Measurements from ENCODE around the gene SEBOX. TPM values are rescaled to one million over a fixed set of nuclear protein-coding genes. Genes with fewer than 3 reads are reported as not detected.

SEBOX gene
- total and polyA plus RNA-seq, 2 of the 8 experiments (the other 6 are each of a cell fraction or from before 2014, with no cell fraction given) = not detected

DNA sequence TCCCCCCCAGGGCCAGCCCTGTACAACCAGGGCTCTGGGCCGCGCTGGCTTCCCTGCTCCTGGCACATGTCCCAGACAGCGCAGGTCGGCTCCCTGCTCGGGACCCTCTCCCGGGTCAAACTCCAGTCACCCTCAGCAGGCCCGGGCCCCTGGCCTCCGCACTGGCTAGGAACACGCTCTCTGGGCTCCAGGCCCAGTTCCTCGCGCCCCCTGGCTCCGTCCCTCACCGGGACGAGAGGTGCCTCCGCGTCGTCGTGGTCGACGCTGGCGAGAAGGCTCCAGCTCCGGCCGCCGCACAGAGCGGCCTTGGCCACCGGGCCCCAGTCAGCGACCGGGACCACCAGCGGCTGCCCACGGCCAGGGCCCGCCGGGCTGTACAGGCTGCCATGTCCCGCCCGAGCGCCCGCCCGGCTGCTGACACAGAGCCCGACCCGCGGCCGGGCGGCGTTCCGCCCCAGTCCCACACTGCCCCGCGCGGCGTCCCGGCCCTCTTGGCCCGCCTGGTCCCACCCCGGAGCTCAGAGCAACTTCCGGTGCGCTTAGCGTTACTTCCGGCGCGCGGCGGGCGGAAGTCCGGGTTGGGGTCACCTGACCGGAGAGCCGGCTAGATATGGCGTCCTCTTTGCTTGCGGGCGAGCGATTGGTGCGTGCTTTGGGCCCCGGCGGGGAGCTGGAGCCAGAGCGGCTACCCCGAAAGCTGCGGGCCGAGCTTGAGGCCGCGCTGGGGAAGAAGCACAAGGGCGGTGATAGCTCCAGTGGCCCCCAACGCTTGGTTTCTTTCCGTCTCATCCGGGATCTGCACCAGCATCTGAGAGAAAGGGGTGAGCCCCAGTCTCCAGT, 7.7 kb downstream of the SEBOX start, which contains the start of gene POLDIP2 (continued):
- TF ChIP-seq YY1 (IDR thresholded peaks at IDR 0.05; ENCODE audit: low read depth, low read length) (peak; percentile 96), SP4 (IDR thresholded peaks at IDR 0.05; ENCODE audit: low read length) (peak; percentile 82; the same call in 1 of the 2 replicates), POU5F1 (IDR thresholded peaks at IDR 0.05; ENCODE audit: low read depth, low read length) (no peak), RXRA (IDR thresholded peaks at IDR 0.05; ENCODE audit: insufficient read depth, low read depth, low read length) (no peak), POLR2AphosphoS5 (IDR thresholded peaks at IDR 0.05; ENCODE audit: low read depth, low read length) (peak; percentile 92), USF2 (IDR thresholded peaks at IDR 0.05; ENCODE audit: low read length) (peak; percentile 90)
